Left lung (tissue), 10 donors: ENCODE measurements around the gene ZNF436. TPM values are rescaled to one million over a fixed set of nuclear protein-coding genes. Genes with fewer than 3 reads are reported as not detected.

Source experiments
- ATAC-seq: fragments of 200-7000 bp; cut with Tn5 transposase; one replicate; pipeline ENCODE4 v1.9.1; 2020; ENCODE audit warnings: moderate library complexity
- DNase-seq, 4 donors: peaks; one replicate each; pipeline ENCODE4 v3.0.0-alpha.2; 2013 to 2020
- H3K27ac ChIP-seq, 2 donors: fragments of 200-600 bp; sonication (generic) in 1 of 2; one replicate each; pipeline versions ENCODE4 v1.5.0 to v1.8.0; 2020 to 2021
- H3K27me3 ChIP-seq, 2 donors: fragments of 200-600 bp; sonication (generic) in 1 of 2; one replicate each; pipeline versions ENCODE4 v1.5.0 to v1.8.0; 2020 to 2021
- H3K36me3 ChIP-seq, 2 donors: fragments of 200-600 bp; sonication (generic) in 1 of 2; one replicate each; pipeline versions ENCODE4 v1.5.0 to v1.8.0; 2020 to 2021
- H3K4me1 ChIP-seq, 2 donors: fragments of 200-600 bp; one replicate each; pipeline ENCODE4 v1.8.0; 2021
- H3K4me3 ChIP-seq, 2 donors: fragments of 200-600 bp; sonication (generic) in 1 of 2; one replicate each; pipeline versions ENCODE4 v1.5.0 to v1.8.0; 2020 to 2021; ENCODE audit warnings: mild to moderate bottlenecking in 1 of 2
- H3K9me3 ChIP-seq, 2 donors: fragments of 200-600 bp; sonication (generic) in 1 of 2; one replicate each; pipeline versions ENCODE4 v1.5.0 to v1.8.0; 2020 to 2021
- intact Hi-C, 2 donors: fragments of 100-400 bp; cut with DNase I; formaldehyde crosslinking; loops; one replicate each; pipeline versions ENCODE4 v1.11.2 to v1.14.2; 2022
- polyA plus RNA-seq, 6 donors: library from polyadenylated mRNA; unstranded; fragments of 120-200 nt; gene quantifications; one replicate each; pipeline ENCODE4 v1.2.1, GENCODE V29; 2013; ENCODE audit not compliant: insufficient read length in 6 of 6
- total RNA-seq, 2 donors: library from RNA; stranded (reverse); fragmentation: NEBNext Ultra II Directional; extraction: Animal tissue kit (Norgen Biotek cat#: 25700); gene quantifications; one replicate each; pipeline ENCODE4 v1.2.1, GENCODE V29; 2021
- TF ChIP-seq, protein P1 (sequence below), 2 donors: fragments of 200-600 bp; sonication (generic) in 1 of 2; IDR thresholded peaks; one replicate each; pipeline versions ENCODE4 v1.5.0 to v1.8.0; 2021; ENCODE audit warnings: antibody characterized with exemption in 2 of 2
- donor health status: DM: no; HTN: yes; CAD: no.
- donor health status: DM: no; HTN: no; CAD: no.

Gene ZNF436
- total and polyA plus RNA-seq, 8 donors = 9.2 to 38.8 (median 32.7) TPM

DNA sequence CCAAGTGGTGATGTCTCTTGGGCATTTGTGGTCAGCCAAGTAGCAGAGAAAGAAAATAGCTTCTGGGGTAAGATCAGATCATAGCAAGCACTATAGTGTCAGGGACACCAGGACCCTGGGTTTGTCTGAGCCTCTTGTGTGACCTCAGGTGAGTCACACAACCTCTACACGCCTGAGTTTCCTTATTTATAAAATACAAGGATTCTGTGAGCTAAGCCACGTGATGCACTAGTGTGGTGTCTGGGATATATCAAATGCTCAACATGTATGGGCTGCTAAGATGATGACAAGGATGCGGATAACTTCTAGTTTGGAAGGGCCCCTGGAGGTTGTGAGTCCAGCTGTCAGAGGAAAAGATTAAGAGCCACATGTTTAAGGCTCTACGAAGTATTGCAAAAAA, 24.5 kb upstream of the ZNF436 start:
- Histone ChIP-seq H3K4me1 (peaks cover 11 to 14% of the 10 kb centered on the region in 2 donors), H3K27ac (peak overlapping the region; percentile 66 to 70), H3K9me3 (no peaks in the 10 kb centered on the region), H3K4me3 (no peak overlapping the region), H3K36me3 (no peaks in the 10 kb centered on the region), H3K27me3 (no peaks in the 10 kb centered on the region)
- TF ChIP-seq, protein P1, sequence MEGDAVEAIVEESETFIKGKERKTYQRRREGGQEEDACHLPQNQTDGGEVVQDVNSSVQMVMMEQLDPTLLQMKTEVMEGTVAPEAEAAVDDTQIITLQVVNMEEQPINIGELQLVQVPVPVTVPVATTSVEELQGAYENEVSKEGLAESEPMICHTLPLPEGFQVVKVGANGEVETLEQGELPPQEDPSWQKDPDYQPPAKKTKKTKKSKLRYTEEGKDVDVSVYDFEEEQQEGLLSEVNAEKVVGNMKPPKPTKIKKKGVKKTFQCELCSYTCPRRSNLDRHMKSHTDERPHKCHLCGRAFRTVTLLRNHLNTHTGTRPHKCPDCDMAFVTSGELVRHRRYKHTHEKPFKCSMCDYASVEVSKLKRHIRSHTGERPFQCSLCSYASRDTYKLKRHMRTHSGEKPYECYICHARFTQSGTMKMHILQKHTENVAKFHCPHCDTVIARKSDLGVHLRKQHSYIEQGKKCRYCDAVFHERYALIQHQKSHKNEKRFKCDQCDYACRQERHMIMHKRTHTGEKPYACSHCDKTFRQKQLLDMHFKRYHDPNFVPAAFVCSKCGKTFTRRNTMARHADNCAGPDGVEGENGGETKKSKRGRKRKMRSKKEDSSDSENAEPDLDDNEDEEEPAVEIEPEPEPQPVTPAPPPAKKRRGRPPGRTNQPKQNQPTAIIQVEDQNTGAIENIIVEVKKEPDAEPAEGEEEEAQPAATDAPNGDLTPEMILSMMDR (IDR thresholded peaks at IDR 0.05) = no peak
- DNase-seq (no peak), ATAC-seq (peak; percentile 49)
- intact Hi-C loops = no loop called here

- Histone ChIP-seq H3K4me1 (peaks cover 11 to 14% of the 10 kb centered on the region in 2 donors), H3K4me3 (no peak overlapping the region), H3K36me3 (no peaks in the 10 kb centered on the region), H3K27me3 (no peaks in the 10 kb centered on the region), H3K9me3 (no peaks in the 10 kb centered on the region), H3K27ac (peak overlapping the region; percentile 66 to 70)
- peak in 1 of 4 donors; percentile 26 for DNase-seq
- intact Hi-C loops = no loop called here
- peak; percentile 65 for ATAC-seq
- TF ChIP-seq, protein P1 (IDR thresholded peaks at IDR 0.05) = no peak
These were observed 24.1 kb upstream of the ZNF436 start for GRCh38 chr1:23393706-23394105.

DNA sequence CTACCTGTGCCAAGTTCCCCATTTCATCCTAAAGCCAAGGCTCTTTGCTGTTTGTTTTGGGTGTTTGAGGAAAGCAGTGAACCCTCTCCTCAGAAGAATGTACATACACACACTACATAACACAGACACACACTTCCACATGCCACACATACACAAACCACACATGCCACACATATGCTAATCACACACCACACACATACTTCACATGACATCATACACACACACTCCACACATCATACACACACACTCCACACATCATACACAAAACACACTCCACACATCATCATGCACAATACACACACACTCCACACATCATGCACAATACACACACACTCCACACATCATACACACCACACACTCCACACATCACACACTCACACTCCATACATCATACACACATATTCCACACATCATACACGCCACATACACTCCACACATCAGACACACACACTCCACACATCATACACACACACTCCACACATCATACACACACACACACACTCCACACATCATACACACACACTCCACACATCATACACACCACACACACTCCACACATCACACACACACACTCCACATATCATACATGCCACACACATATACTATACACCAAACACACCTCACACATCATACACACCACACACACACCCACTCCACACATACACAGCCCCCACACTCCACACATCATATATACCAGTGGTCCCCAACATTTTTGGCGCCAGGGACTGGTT, 22.7 kb upstream of the ZNF436 start:
- intact Hi-C loops = no loop called here
- TF ChIP-seq, protein P1 (IDR thresholded peaks at IDR 0.05) = no peak
- ATAC-seq (no peak), DNase-seq (no peak)
- H3K36me3 ChIP-seq = no peaks in the 10 kb centered on the region
- no peaks in the 10 kb centered on the region for H3K9me3 ChIP-seq
- no peaks in the 10 kb centered on the region for H3K27me3 ChIP-seq
- no peak overlapping the region for H3K27ac ChIP-seq
- peaks cover 11 to 14% of the 10 kb centered on the region in 2 donors for H3K4me1 ChIP-seq
- no peak overlapping the region for H3K4me3 ChIP-seq

- Histone ChIP-seq H3K27ac (no peak overlapping the region), H3K4me1 (peaks cover 9 to 17% of the 10 kb centered on the region in 2 donors), H3K27me3 (no peaks in the 10 kb centered on the region), H3K36me3 (no peaks in the 10 kb centered on the region), H3K4me3 (no peak overlapping the region), H3K9me3 (no peaks in the 10 kb centered on the region)
- intact Hi-C loops = no loop called here
- DNase-seq (no peak), ATAC-seq (no peak)
- TF ChIP-seq, protein P1 (IDR thresholded peaks at IDR 0.05) = no peak
These were observed 20.2 kb upstream of the ZNF436 start for GRCh38 chr1:23389837-23390321.

GRCh38 chr1:23387494-23387893, 17.9 kb upstream of the ZNF436 start:
- Histone ChIP-seq H3K4me3 (no peak overlapping the region), H3K27ac (no peak overlapping the region), H3K4me1 (peaks cover 4 to 10% of the 10 kb centered on the region in 2 donors), H3K27me3 (no peaks in the 10 kb centered on the region), H3K9me3 (no peaks in the 10 kb centered on the region), H3K36me3 (no peaks in the 10 kb centered on the region)
- DNase-seq (no peak), ATAC-seq (no peak)
- intact Hi-C loops = no loop called here
- TF ChIP-seq, protein P1 (IDR thresholded peaks at IDR 0.05) = no peak
